Thyroid gland (tissue), 4 donors: ENCODE data around the gene AADAT. TPM values are rescaled to one million over a fixed set of nuclear protein-coding genes. Genes with fewer than 3 reads are reported as not detected.

Experiments
- DNase-seq, 2 donors: peaks; one replicate each; pipeline ENCODE4 v3.0.0-alpha.2; 2019
- H3K27ac ChIP-seq, 3 donors: fragments of 200-600 bp; sonication (generic); 1 replicate in 2 of 3; 2 replicates in 1 of 3; pipeline ENCODE4 v1.5.1; 2016 to 2019; ENCODE audit warnings: mild to moderate bottlenecking in 1 of 3, moderate library complexity in 1 of 3
- H3K27me3 ChIP-seq: fragments of 200-600 bp; sonication (generic); one replicate; pipeline ENCODE4 v1.5.1; 2019
- H3K36me3 ChIP-seq, 2 donors: fragments of 200-600 bp; sonication (generic); one replicate each; pipeline ENCODE4 v1.5.1; 2016 to 2019
- H3K4me1 ChIP-seq, 2 donors: fragments of 200-600 bp; sonication (generic); one replicate each; pipeline ENCODE4 v1.5.1; 2017 to 2019
- H3K4me3 ChIP-seq, 3 donors: fragments of 200-600 bp; sonication (generic); replicated peaks in 1 of 3; 1 replicate in 2 of 3; 2 replicates in 1 of 3; pipeline ENCODE4 v1.5.1; 2016; ENCODE audit warnings: mild to moderate bottlenecking in 1 of 3
- H3K9me3 ChIP-seq: fragments of 200-600 bp; sonication (generic); one replicate; pipeline ENCODE4 v1.5.1; 2017
- CTCF ChIP-seq, 6 experiments: fragments of 200-600 bp in 3 of 6; fragments of 450-650 bp in 3 of 6; sonication (generic) in 3 of 6; IDR thresholded peaks; one replicate each; pipeline ENCODE4 v1.5.1; 2016 to 2019; ENCODE audit warnings: antibody characterized with exemption in 6 of 6, mild to moderate bottlenecking in 2 of 6, inconsistent platforms in 1 of 6, moderate library complexity in 1 of 6
- POLR2A ChIP-seq, 2 donors: fragments of 450-650 bp; IDR thresholded peaks; one replicate each; pipeline ENCODE4 v1.6.1; 2017; ENCODE audit warnings: antibody characterized with exemption in 2 of 2, mild to moderate bottlenecking in 2 of 2, moderate library complexity in 1 of 2
- WGBS, 2 donors: methylation state at CpG; one replicate each; pipeline ENCODE4 v1.1.5; 2017; 5-methylcytosine and 5-hydroxymethylcytosine counted together
- intact Hi-C: fragments of 100-400 bp; cut with DNase I; formaldehyde crosslinking; loops from one replicate; pipeline ENCODE4 v1.15.1; 2023
- total RNA-seq, 4 donors: library from RNA; depleted of rRNA; stranded (reverse); fragments of >200 nt; gene quantifications; one replicate each; pipeline ENCODE4 v1.2.3, GENCODE V29; 2016

The AADAT gene
- total RNA-seq, 4 donors from 2014 or later: 5.7 to 12.1 (median 8.9) TPM

GRCh38 chr4:170038232-170038631 is 51.5 kb downstream of the AADAT start:
- H3K27me3 ChIP-seq: no peaks in the 10 kb centered on the region
- intact Hi-C loops: no loop called here
- no peak overlapping the region for H3K27ac ChIP-seq
- no peaks in the 10 kb centered on the region for H3K36me3 ChIP-seq
- H3K9me3 ChIP-seq: no peaks in the 10 kb centered on the region
- TF ChIP-seq POLR2A (IDR thresholded peaks at IDR 0.05) (no peak), CTCF (IDR thresholded peaks at IDR 0.05) (no peak)
- no peaks in the 10 kb centered on the region for H3K4me1 ChIP-seq
- WGBS, 2 donors: 87 to 91% methylated on average over 7 of the region's 7 CpGs
- no peak for DNase-seq
- H3K4me3 ChIP-seq: no peak overlapping the region

GRCh38 chr4:170037481-170037880 is 52.3 kb downstream of the AADAT start:
- intact Hi-C loops: no loop called here

GRCh38 chr4:170035845-170036244 is 53.9 kb downstream of the AADAT start:
- no peaks in the 10 kb centered on the region for H3K27me3 ChIP-seq
- TF ChIP-seq POLR2A (IDR thresholded peaks at IDR 0.05): no peak
- TF ChIP-seq CTCF (IDR thresholded peaks at IDR 0.05): no peak
- H3K9me3 ChIP-seq: no peaks in the 10 kb centered on the region
- H3K4me1 ChIP-seq: no peaks in the 10 kb centered on the region
- intact Hi-C loops: no loop called here
- H3K4me3 ChIP-seq: no peak overlapping the region
- H3K27ac ChIP-seq: no peak overlapping the region
- no peaks in the 10 kb centered on the region for H3K36me3 ChIP-seq
- DNase-seq: no peak
- 88 to 95% methylated on average over 3 of the region's 3 CpGs for WGBS, 2 donors

More at GRCh38 chr4:170037481-170037880, 52.3 kb downstream of the AADAT start:
- TF ChIP-seq POLR2A (IDR thresholded peaks at IDR 0.05) (no peak), CTCF (IDR thresholded peaks at IDR 0.05) (no peak)
- H3K9me3 ChIP-seq: no peaks in the 10 kb centered on the region
- no peak overlapping the region for H3K27ac ChIP-seq
- WGBS, 2 donors: 85 to 92% methylated on average over 1 of the region's 1 CpG
- H3K36me3 ChIP-seq: no peaks in the 10 kb centered on the region
- no peaks in the 10 kb centered on the region for H3K4me1 ChIP-seq
- H3K4me3 ChIP-seq: no peak overlapping the region
- DNase-seq: no peak
- H3K27me3 ChIP-seq: no peaks in the 10 kb centered on the region

GRCh38 chr4:170035231-170035630 is 54.5 kb downstream of the AADAT start:
- 38 to 50% methylated on average over 1 of the region's 1 CpG for WGBS, 2 donors
- DNase-seq: no peak
- Histone ChIP-seq H3K27me3 (no peaks in the 10 kb centered on the region), H3K36me3 (no peaks in the 10 kb centered on the region), H3K9me3 (no peaks in the 10 kb centered on the region), H3K27ac (no peak overlapping the region), H3K4me1 (no peaks in the 10 kb centered on the region), H3K4me3 (no peak overlapping the region)
- TF ChIP-seq CTCF (IDR thresholded peaks at IDR 0.05) (no peak), POLR2A (IDR thresholded peaks at IDR 0.05) (no peak)
- intact Hi-C loops: no loop called here

GRCh38 chr4:170033999-170034398 is 55.8 kb downstream of the AADAT start:
- Histone ChIP-seq H3K4me1 (no peaks in the 10 kb centered on the region), H3K4me3 (no peak overlapping the region), H3K9me3 (no peaks in the 10 kb centered on the region), H3K27ac (no peak overlapping the region), H3K27me3 (no peaks in the 10 kb centered on the region), H3K36me3 (no peaks in the 10 kb centered on the region)
- no peak for DNase-seq
- WGBS, 2 donors: 84 to 93% methylated on average over 2 of the region's 2 CpGs
- intact Hi-C loops: no loop called here
- TF ChIP-seq POLR2A (IDR thresholded peaks at IDR 0.05): no peak
- TF ChIP-seq CTCF (IDR thresholded peaks at IDR 0.05): no peak
